K562 (cell line): ENCODE measurements around the gene ADCY5. TPM values are rescaled to one million over a fixed set of nuclear protein-coding genes. Genes with fewer than 3 reads are reported as not detected.

Experiments used
- ATAC-seq: fragments of 200-7000 bp; cut with Tn5 transposase; 3 replicates; pipeline ENCODE4 v1.9.1; 2020; ENCODE audit warnings: moderate library complexity
- BruUV-seq: library from RNA; stranded (reverse); fragments of 400-500 nt; replicated peaks from 2 replicates; lab custom pipeline; 2021; lab: Mats Ljungman, UMichigan
- CTCF ChIA-PET: fragments of 300-600 bp; formaldehyde crosslinking; extraction: SDS; loops from one replicate; lab custom pipeline; 2021; ENCODE audit warnings: low intra/inter-chr PET ratio; lab: Yijun Ruan, JAX
- POLR2A ChIA-PET: fragments of 300-600, 350-650 bp; sonication (Branson Sonifier 250); formaldehyde crosslinking; extraction: SDS; loops from one replicate; lab custom pipeline; 2021; ENCODE audit warnings: antibody characterized with exemption, inconsistent platforms; lab: Yijun Ruan, JAX
- DNase-seq, 4 experiments: peaks; one replicate each; pipeline versions ENCODE4 v3.0.0 to v3.0.0-alpha.2; 2011 to 2018; ENCODE audit warnings: low spot score in 3 of 4, mixed read lengths in 3 of 4; ENCODE audit errors: extremely low read depth in 1 of 4
- FAIRE-seq: peaks from 2 replicates; lab custom pipeline; 2011; peaks lifted over from hg19 to GRCh38; lab: Jason Lieb, UNC
- H2AFZ ChIP-seq: 2 replicates; pipeline ENCODE4 v1.6.0; 2011; ENCODE audit warnings: low read depth, low read length, control low read depth, inconsistent platforms
- H3K27ac ChIP-seq: fragments of 200-600 bp; 3 replicates; pipeline ENCODE4 v1.8.0; 2011; ENCODE audit warnings: low read depth, mild to moderate bottlenecking, control low read depth, inconsistent platforms, low read length, moderate library complexity, mixed read lengths; ENCODE audit errors: extremely low read depth
- H3K27me3 ChIP-seq, 2 experiments: fragments of 300-600 bp in 1 of 2; 2 replicates in 1 of 2; 3 replicates in 1 of 2; pipeline versions ENCODE4 v1.6.0 to v1.8.0; 2011; ENCODE audit warnings: inconsistent platforms in 2 of 2, low read length in 2 of 2, mild to moderate bottlenecking in 1 of 2, mixed read lengths in 1 of 2, moderate library complexity in 1 of 2; ENCODE audit not compliant: control insufficient read depth in 2 of 2, insufficient read depth in 2 of 2
- H3K36me3 ChIP-seq: fragments of 300-600 bp; 3 replicates; pipeline ENCODE4 v1.8.0; 2011; ENCODE audit warnings: mild to moderate bottlenecking, low read length, inconsistent platforms; ENCODE audit not compliant: control insufficient read depth, insufficient read depth
- H3K4me1 ChIP-seq, 2 experiments: fragments of 200-600 bp in 1 of 2; replicated peaks in 1 of 2; 2 replicates in 1 of 2; 3 replicates in 1 of 2; pipeline versions ENCODE4 v1.5.1 to v1.8.0; 2011; ENCODE audit warnings: inconsistent platforms in 2 of 2, low read length in 2 of 2, mild to moderate bottlenecking in 1 of 2, mixed read lengths in 1 of 2, moderate library complexity in 1 of 2; ENCODE audit not compliant: control insufficient read depth in 2 of 2, insufficient read depth in 2 of 2
- H3K4me2 ChIP-seq: 2 replicates; pipeline ENCODE4 v1.6.1; 2011; ENCODE audit warnings: low read length, control low read depth, inconsistent platforms, mixed read lengths; ENCODE audit not compliant: insufficient read depth
- H3K4me3 ChIP-seq: fragments of 200-600 bp; sonication (generic), shearing (Covaris generic); 2 replicates; pipeline ENCODE4 v1.5.1; 2016; ENCODE audit warnings: control low read depth, inconsistent platforms
- H3K79me2 ChIP-seq: fragments of 200-600 bp; 3 replicates; pipeline ENCODE4 v1.8.0; 2011; ENCODE audit warnings: low read length, inconsistent platforms; ENCODE audit not compliant: control insufficient read depth, insufficient read depth
- H3K9ac ChIP-seq, 2 experiments: 2 replicates each; pipeline versions ENCODE4 v1.6.0 to v1.6.1; 2011; ENCODE audit warnings: low read depth in 2 of 2, low read length in 2 of 2, control low read depth in 1 of 2, inconsistent platforms in 1 of 2, mild to moderate bottlenecking in 1 of 2, mixed read lengths in 1 of 2; ENCODE audit not compliant: insufficient read depth in 1 of 2
- H3K9me1 ChIP-seq: one replicate; pipeline ENCODE4 v1.6.0; 2011; ENCODE audit warnings: inconsistent platforms, mild to moderate bottlenecking, low read length, moderate library complexity; ENCODE audit not compliant: control insufficient read depth, insufficient read depth
- H3K9me3 ChIP-seq: replicated peaks from 2 replicates; pipeline ENCODE4 v1.5.1; 2011; ENCODE audit warnings: low read depth, low read length, inconsistent platforms; ENCODE audit not compliant: control insufficient read depth, insufficient read depth
- H4K20me1 ChIP-seq: replicated peaks from 2 replicates; pipeline ENCODE4 v1.6.1; 2011; ENCODE audit warnings: low read length, inconsistent platforms, mixed read lengths; ENCODE audit not compliant: control insufficient read depth, insufficient read depth
- CREBBP ChIP-seq: IDR thresholded peaks from one replicate; pipeline ENCODE4 v1.6.1; 2012; ENCODE audit warnings: low read depth, mild to moderate bottlenecking, control low read depth, inconsistent platforms, low read length
- ETV5 ChIP-seq: sonication (generic); formaldehyde crosslinking; IDR thresholded peaks from 2 replicates; pipeline ENCODE4 v1.4.0; 2020; ENCODE audit warnings: low read depth, mild to moderate bottlenecking, missing genetic modification reagents
- HCFC1 ChIP-seq: IDR thresholded peaks from 2 replicates; pipeline ENCODE4 v1.6.1; 2012; ENCODE audit warnings: low read depth, low read length, improper control_type of control experiment
- KDM2B ChIP-seq: fragments of 250-450 bp; sonication (Bioruptor Pico); IDR thresholded peaks from 2 replicates; pipeline ENCODE4 v1.8.0; 2021; ENCODE audit warnings: mild to moderate bottlenecking, moderate library complexity
- MBD2 ChIP-seq: sonication (generic); IDR thresholded peaks from 2 replicates; pipeline ENCODE4 v1.6.1; 2016; ENCODE audit warnings: low read depth, borderline replicate concordance
- MTA1 ChIP-seq: fragments of 450-650 bp; IDR thresholded peaks from 2 replicates; pipeline ENCODE4 v1.6.1; 2017; ENCODE audit warnings: borderline replicate concordance
- NR4A1 ChIP-seq, 2 experiments: fragments of 250-450 bp in 1 of 2; fragments of 450-650 bp in 1 of 2; sonication (Bioruptor Pico) in 1 of 2; IDR thresholded peaks; 2 replicates each; pipeline versions ENCODE4 v1.4.0 to v1.6.1; 2016 to 2020; ENCODE audit warnings: mild to moderate bottlenecking in 2 of 2, missing compliant biosample characterization in 1 of 2, missing genetic modification characterization in 1 of 2, moderate library complexity in 1 of 2
- ZNF165 ChIP-seq: fragments of 250-450 bp; sonication (Bioruptor Pico); IDR thresholded peaks from 2 replicates; pipeline ENCODE4 v1.4.0; 2020; ENCODE audit warnings: borderline replicate concordance
- ZNF184 ChIP-seq: sonication (generic); formaldehyde crosslinking; IDR thresholded peaks from 2 replicates; pipeline ENCODE4 v1.5.0; 2020; ENCODE audit warnings: missing genetic modification reagents
- ZNF253 ChIP-seq: fragments of 250-450 bp; sonication (Bioruptor Pico); conservative IDR thresholded peaks from 2 replicates; pipeline ENCODE4 v1.6.1; 2021; ENCODE audit warnings: mild to moderate bottlenecking
- ZNF586 ChIP-seq: fragments of 450-650 bp; formaldehyde crosslinking; conservative IDR thresholded peaks from 2 replicates; pipeline ENCODE4 v1.4.0; 2020; ENCODE audit warnings: mild to moderate bottlenecking, moderate library complexity
- ZNF589 ChIP-seq: fragments of 200-800 bp; sonication (Bioruptor generic); IDR thresholded peaks from 2 replicates; pipeline ENCODE4 v1.6.1; 2016; ENCODE audit warnings: low read depth, missing genetic modification characterization, missing compliant biosample characterization
- ZNF717 ChIP-seq: fragments of 250-450 bp; sonication (Bioruptor Pico); IDR thresholded peaks from 2 replicates; pipeline ENCODE4 v1.5.0; 2021
- WGBS: fragments of 100-300 bp; shearing (Covaris generic); methylation state at CpG from one replicate; pipeline ENCODE4 v1.1.6; 2016; ENCODE audit warnings: low coverage, mixed read lengths; ENCODE audit not compliant: insufficient coverage; ENCODE audit errors: missing lambda C conversion rate; 5-methylcytosine and 5-hydroxymethylcytosine counted together
- in situ Hi-C: fragments of 300-500 bp; cut with MboI; formaldehyde crosslinking; loops from 4 replicates; pipeline ENCODE4 v1.15.0; 2018; ENCODE audit warnings: inconsistent platforms, mixed read lengths
- intact Hi-C: fragments of 100-400 bp; cut with micrococcal nuclease; formaldehyde crosslinking; loops from 2 replicates; pipeline ENCODE4 v1.14.2; 2022
- polyA plus RNA-seq, 8 experiments: library from polyadenylated mRNA; depleted of rRNA in 4 of 8; stranded (reverse) in 5 of 8; unstranded in 3 of 8; fragments of >200 nt; fragmentation: Nextera tagmentation in 2 of 8; fragmentation: Illumina TruSeq in 1 of 8; extraction: Ambion mirVana in 2 of 8; extraction: Trizol in 1 of 8; gene quantifications; 2 replicates each; pipeline versions ENCODE4 v1.2.1 to v1.2.3, GENCODE V29; 2011 to 2014; ENCODE audit warnings: inconsistent platforms in 1 of 8, missing spikeins in 1 of 8
- total RNA-seq, 7 experiments: library from RNA; depleted of rRNA in 6 of 7; stranded (reverse); fragments of >200 nt in 6 of 7; fragmentation: Illumina TruSeq in 2 of 7; extraction: Trizol in 2 of 7; gene quantifications; 2 replicates each; pipeline versions ENCODE4 v1.2.1 to v1.2.3, GENCODE V29; 2011 to 2021; ENCODE audit warnings: low replicate concordance in 1 of 7
- TF ChIP-seq, protein P1 (sequence below): fragments of 450-650 bp; formaldehyde crosslinking; IDR thresholded peaks from 2 replicates; pipeline ENCODE4 v1.4.0; 2020; ENCODE audit warnings: mild to moderate bottlenecking, moderate library complexity
- TF ChIP-seq, protein P2 (sequence below): conservative IDR thresholded peaks from 2 replicates; pipeline ENCODE4 v1.6.1; 2011; ENCODE audit warnings: low read depth, mild to moderate bottlenecking, low read length; ENCODE audit not compliant: control insufficient read depth
- TF ChIP-seq, protein P3 (sequence below): fragments of 250-450 bp; sonication (Bioruptor Pico); IDR thresholded peaks from 2 replicates; pipeline ENCODE4 v1.8.0; 2021; ENCODE audit warnings: moderate library complexity, mild to moderate bottlenecking, inconsistent platforms
- TF ChIP-seq, protein P4 (sequence below), 2 experiments: IDR thresholded peaks; 2 replicates each; pipeline ENCODE4 v1.6.1; 2012; ENCODE audit warnings: improper control_type of control experiment in 2 of 2, low read depth in 2 of 2, low read length in 2 of 2, borderline replicate concordance in 1 of 2

Gene ADCY5
- total and polyA plus RNA-seq, 9 of the 15 experiments (the other 6 are each of a cell fraction or from before 2014, with no cell fraction given): under 0.01 TPM; not detected in 8

DNA sequence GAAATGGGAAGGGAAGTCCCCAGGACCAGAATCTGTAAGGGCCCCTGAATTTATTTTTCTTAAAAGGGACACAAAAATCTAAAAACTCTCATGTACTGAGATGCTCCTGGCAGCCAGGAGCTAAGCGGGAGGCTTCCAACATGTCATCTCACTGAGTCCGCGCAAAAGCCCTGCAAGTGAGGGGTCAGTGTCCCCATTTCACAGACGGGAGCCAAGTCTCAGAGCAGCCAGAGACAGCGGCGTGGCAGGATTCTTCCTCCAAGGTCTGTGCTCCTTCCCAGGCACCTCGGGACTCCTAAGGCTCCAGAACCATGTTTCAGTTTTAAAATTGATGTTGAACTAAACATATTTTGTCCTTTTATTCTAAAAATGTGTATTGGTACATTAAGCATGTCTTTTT, 114.8 kb downstream of the ADCY5 start:
- in situ Hi-C loops: loop anchor here (5.0 kb wide), 1 partner anchor 153 kb away; no protein-coding TSS in a partner anchor
- ChIA-PET POLR2A (no interaction called here), CTCF (no interaction called here)
- intact Hi-C loops: no loop called here
- no peak overlapping the region for H2AFZ ChIP-seq
- H3K27ac ChIP-seq: no peak overlapping the region
- H3K79me2 ChIP-seq: no peaks in the 10 kb centered on the region
- DNase-seq (no peak), FAIRE-seq (no peak), ATAC-seq (no peak)
- H3K27me3 ChIP-seq: peaks cover 0 to 18% of the 10 kb centered on the region in 2 experiments; a peak in 3 of 5 replicates
- no peaks in the 10 kb centered on the region for H4K20me1 ChIP-seq
- no peak overlapping the region for H3K4me2 ChIP-seq
- H3K9ac ChIP-seq: no peak overlapping the region
- H3K9me3 ChIP-seq: no peaks in the 10 kb centered on the region
- no peaks in the 10 kb centered on the region for H3K9me1 ChIP-seq
- BruUV-seq: no TSS peak
- peaks cover 0 to 4% of the 10 kb centered on the region in 2 experiments; a peak in 1 of 5 replicates for H3K4me1 ChIP-seq
- no peak for TF ChIP-seq ETV5 (CRISPR knock-in tag)
- TF ChIP-seq, protein P1, sequence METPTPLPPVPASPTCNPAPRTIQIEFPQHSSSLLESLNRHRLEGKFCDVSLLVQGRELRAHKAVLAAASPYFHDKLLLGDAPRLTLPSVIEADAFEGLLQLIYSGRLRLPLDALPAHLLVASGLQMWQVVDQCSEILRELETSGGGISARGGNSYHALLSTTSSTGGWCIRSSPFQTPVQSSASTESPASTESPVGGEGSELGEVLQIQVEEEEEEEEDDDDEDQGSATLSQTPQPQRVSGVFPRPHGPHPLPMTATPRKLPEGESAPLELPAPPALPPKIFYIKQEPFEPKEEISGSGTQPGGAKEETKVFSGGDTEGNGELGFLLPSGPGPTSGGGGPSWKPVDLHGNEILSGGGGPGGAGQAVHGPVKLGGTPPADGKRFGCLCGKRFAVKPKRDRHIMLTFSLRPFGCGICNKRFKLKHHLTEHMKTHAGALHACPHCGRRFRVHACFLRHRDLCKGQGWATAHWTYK (CRISPR knock-in tag): no peak
- TF ChIP-seq ZNF586: no peak
- TF ChIP-seq MTA1: no peak
- no peak for TF ChIP-seq ZNF184 (CRISPR knock-in tag)
- no peak for TF ChIP-seq NR4A1 (CRISPR knock-in tag; IDR thresholded peaks at IDR 0.05)
- no peak for TF ChIP-seq NR4A1 (tag; IDR thresholded peaks at IDR 0.05)
- no peak for TF ChIP-seq HCFC1
- TF ChIP-seq MBD2: no peak
- no peak for TF ChIP-seq KDM2B (CRISPR knock-in tag)
- TF ChIP-seq, protein P2, sequence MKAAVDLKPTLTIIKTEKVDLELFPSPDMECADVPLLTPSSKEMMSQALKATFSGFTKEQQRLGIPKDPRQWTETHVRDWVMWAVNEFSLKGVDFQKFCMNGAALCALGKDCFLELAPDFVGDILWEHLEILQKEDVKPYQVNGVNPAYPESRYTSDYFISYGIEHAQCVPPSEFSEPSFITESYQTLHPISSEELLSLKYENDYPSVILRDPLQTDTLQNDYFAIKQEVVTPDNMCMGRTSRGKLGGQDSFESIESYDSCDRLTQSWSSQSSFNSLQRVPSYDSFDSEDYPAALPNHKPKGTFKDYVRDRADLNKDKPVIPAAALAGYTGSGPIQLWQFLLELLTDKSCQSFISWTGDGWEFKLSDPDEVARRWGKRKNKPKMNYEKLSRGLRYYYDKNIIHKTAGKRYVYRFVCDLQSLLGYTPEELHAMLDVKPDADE: no peak
- TF ChIP-seq ZNF589 (CRISPR knock-in tag): no peak
- TF ChIP-seq ZNF717 (CRISPR knock-in tag): no peak
- TF ChIP-seq ZNF253: no peak
- TF ChIP-seq, protein P3, sequence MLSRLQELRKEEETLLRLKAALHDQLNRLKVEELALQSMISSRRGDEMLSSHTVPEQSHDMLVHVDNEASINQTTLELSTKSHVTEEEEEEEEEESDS (CRISPR knock-in tag): no peak
- TF ChIP-seq, protein P4, sequence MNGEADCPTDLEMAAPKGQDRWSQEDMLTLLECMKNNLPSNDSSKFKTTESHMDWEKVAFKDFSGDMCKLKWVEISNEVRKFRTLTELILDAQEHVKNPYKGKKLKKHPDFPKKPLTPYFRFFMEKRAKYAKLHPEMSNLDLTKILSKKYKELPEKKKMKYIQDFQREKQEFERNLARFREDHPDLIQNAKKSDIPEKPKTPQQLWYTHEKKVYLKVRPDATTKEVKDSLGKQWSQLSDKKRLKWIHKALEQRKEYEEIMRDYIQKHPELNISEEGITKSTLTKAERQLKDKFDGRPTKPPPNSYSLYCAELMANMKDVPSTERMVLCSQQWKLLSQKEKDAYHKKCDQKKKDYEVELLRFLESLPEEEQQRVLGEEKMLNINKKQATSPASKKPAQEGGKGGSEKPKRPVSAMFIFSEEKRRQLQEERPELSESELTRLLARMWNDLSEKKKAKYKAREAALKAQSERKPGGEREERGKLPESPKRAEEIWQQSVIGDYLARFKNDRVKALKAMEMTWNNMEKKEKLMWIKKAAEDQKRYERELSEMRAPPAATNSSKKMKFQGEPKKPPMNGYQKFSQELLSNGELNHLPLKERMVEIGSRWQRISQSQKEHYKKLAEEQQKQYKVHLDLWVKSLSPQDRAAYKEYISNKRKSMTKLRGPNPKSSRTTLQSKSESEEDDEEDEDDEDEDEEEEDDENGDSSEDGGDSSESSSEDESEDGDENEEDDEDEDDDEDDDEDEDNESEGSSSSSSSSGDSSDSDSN (IDR thresholded peaks at IDR 0.05; ENCODE audit: borderline replicate concordance in 1 of 2, low read depth in 2 of 2, low read length in 2 of 2): no peak
- no peak for TF ChIP-seq CREBBP
- TF ChIP-seq ZNF165 (CRISPR knock-in tag): no peak
- no peaks in the 10 kb centered on the region for H3K36me3 ChIP-seq
- H3K4me3 ChIP-seq: no peak overlapping the region
- 3% methylated on average over 7 of the region's 7 CpGs for WGBS
